MM.1S (cell line): Measurements from ENCODE around the gene CCDC92B.

Experiments
- EZH2phosphoT487 ChIP-seq: fragments of 300-600 bp; sonication (generic); IDR thresholded peaks from 2 replicates; pipeline ENCODE4 v1.6.1; 2018; ENCODE audit warnings: antibody characterized with exemption, low read length
- TF ChIP-seq, protein P1 (sequence below): fragments of 300-600 bp; sonication (generic); IDR thresholded peaks from 2 replicates; pipeline ENCODE4 v1.5.1; 2016; ENCODE audit warnings: antibody characterized with exemption, low read length, mixed read lengths

- no peak for TF ChIP-seq EZH2phosphoT487
- TF ChIP-seq, protein P1, sequence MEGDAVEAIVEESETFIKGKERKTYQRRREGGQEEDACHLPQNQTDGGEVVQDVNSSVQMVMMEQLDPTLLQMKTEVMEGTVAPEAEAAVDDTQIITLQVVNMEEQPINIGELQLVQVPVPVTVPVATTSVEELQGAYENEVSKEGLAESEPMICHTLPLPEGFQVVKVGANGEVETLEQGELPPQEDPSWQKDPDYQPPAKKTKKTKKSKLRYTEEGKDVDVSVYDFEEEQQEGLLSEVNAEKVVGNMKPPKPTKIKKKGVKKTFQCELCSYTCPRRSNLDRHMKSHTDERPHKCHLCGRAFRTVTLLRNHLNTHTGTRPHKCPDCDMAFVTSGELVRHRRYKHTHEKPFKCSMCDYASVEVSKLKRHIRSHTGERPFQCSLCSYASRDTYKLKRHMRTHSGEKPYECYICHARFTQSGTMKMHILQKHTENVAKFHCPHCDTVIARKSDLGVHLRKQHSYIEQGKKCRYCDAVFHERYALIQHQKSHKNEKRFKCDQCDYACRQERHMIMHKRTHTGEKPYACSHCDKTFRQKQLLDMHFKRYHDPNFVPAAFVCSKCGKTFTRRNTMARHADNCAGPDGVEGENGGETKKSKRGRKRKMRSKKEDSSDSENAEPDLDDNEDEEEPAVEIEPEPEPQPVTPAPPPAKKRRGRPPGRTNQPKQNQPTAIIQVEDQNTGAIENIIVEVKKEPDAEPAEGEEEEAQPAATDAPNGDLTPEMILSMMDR: no peak
These were observed 35.4 kb upstream of the CCDC92B start for GRCh38 chr17:2784864-2785263.
